ENCODE measurements around the gene C1GALT1.
"Not testable (repeated sequence)": the region's sequence is repeated elsewhere in the genome, so short reads cannot be mapped to it uniquely, and the experiment has no call there.

C1GALT1 gene

DNA sequence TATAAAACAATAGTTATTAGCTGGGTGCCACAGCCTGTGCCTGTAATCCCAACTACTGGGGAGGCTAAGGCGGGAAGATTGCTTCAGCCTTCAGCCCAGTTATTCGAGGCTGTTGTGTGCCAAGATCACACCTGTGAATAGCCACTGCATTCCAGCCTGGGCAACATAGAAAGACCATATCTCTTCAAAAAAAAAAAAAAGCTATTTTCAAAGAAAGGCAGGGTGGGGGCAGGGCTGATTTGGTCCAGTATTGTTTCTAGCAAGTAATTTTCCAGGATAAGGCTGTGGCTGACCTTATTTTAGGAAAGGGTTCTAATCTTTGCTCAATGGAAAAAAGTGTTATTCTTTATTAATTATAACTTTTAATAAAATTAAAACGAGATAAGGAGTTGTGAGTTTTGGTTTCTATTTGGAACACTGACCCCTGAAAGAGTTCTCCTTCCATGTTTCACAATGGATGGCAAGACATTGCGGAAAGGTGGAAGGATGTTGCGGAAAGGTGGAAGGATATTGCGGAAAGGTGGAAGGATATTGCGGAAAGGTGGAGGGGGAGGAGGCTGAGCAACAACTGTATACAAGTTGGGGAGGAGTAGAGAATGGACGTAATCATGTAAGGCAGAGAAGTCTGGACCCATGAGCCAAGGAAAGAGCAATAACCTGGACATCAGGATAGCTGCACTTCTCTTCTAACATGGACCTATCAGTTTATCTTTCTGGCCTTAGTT lies 1.5 kb upstream of the C1GALT1 start:
- Mint-ChIP-seq H3K27ac (peak overlapping the region; percentile 100), H3K4me3 (peak overlapping the region; percentile 97), H3K4me1 (ENCODE audit: low read depth) (peaks cover 25% of the 10 kb centered on the region), H3K36me3 (ENCODE audit: low read depth) (peaks cover 4% of the 10 kb centered on the region), H3K27me3 (ENCODE audit: low read depth) (no peaks in the 10 kb centered on the region), H3K9me3 (no peaks in the 10 kb centered on the region)

GRCh38 chr7:7181519-7182155 lies 707 bp upstream of the C1GALT1 start:
- H3K27me3 Mint-ChIP-seq (ENCODE audit: low read depth) = no peaks in the 10 kb centered on the region
- peak overlapping the region; percentile 97 for H3K4me3 Mint-ChIP-seq
- H3K4me1 Mint-ChIP-seq (ENCODE audit: low read depth) = peaks cover 24% of the 10 kb centered on the region
- peaks cover 4% of the 10 kb centered on the region for H3K36me3 Mint-ChIP-seq (ENCODE audit: low read depth)
- H3K27ac Mint-ChIP-seq = peak overlapping the region; percentile 100
- H3K9me3 Mint-ChIP-seq = no peaks in the 10 kb centered on the region

DNA sequence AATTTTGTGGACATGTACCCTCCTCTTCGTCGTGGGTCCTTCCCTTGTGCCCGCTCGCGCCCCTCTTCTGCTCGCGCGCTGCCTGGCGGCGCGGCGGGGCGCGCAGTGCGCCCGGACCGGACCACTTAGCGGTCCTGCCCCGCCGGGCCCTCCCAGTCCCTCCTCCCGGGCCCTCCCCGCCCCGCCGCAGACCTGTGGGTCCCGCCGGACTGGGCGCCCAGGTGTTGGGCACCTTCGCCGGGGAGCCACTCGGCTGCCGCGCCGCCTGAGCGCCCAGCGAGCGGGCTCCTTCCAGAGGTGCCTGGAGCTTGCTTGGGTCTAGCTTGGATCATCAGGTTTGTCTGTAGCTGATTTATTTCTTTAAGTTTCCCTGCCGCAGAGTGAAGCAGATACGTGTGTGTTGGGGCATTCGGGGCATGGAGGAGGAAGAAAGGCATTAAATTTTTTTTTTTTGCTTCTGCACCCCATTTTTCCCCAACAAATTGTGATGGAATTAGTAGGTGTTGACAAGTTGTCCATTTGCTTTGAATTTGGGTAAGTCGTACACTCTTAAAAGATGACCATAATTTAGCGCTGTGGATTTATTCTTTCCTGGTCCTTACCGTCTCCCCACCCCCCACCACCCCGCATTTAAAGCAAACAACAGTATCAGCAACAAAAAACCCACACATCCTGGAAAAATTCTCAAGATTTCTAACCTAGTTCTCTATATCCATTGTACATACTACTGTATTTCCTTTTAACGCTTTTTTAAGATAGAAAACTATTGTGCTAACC lies 905 bp downstream of the C1GALT1 start:
- Mint-ChIP-seq H3K9me3 (no peaks in the 10 kb centered on the region), H3K27me3 (ENCODE audit: low read depth) (no peaks in the 10 kb centered on the region), H3K36me3 (ENCODE audit: low read depth) (peaks cover 4% of the 10 kb centered on the region), H3K4me1 (ENCODE audit: low read depth) (peaks cover 21% of the 10 kb centered on the region), H3K27ac (peak overlapping the region; percentile 100), H3K4me3 (peak overlapping the region; percentile 97)

DNA sequence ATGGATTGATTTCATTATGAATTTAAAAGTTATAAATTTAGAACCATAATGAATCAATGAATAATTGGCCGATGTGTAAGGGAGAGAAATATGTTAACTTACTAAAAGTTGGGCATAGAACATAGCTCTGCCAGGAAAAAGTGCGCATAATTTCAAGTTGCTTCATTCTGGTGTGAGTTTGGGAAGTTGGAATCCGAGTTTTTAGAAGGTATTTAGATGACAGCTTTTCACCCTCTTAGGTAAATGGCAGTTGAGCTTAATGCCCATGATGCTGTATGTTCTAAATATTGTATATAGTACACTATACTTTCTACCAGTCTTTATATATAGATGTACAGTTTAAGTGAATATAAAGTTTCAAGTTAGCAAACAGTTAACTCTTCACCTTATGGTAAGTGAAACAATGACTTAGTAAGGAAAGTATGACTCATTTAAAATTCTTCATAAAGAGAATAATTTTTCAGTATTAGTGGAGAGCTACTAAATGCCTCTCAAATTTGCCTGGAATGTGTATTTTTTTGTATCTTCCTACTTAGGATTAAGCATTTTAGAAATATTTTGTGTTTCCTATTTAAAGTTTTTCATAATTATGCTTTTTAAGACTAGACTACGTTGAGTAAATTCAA lies 1.6 kb downstream of the C1GALT1 start:
- no peaks in the 10 kb centered on the region for H3K27me3 Mint-ChIP-seq (ENCODE audit: low read depth)
- no peaks in the 10 kb centered on the region for H3K9me3 Mint-ChIP-seq
- H3K27ac Mint-ChIP-seq = peak overlapping the region; percentile 88
- H3K4me1 Mint-ChIP-seq (ENCODE audit: low read depth) = peaks cover 22% of the 10 kb centered on the region
- H3K36me3 Mint-ChIP-seq (ENCODE audit: low read depth) = peaks cover 7% of the 10 kb centered on the region
- peak overlapping the region; percentile 86 for H3K4me3 Mint-ChIP-seq

- H3K36me3 Mint-ChIP-seq (ENCODE audit: low read depth) = peaks cover 7% of the 10 kb centered on the region
- no peaks in the 10 kb centered on the region for H3K9me3 Mint-ChIP-seq
- H3K4me1 Mint-ChIP-seq (ENCODE audit: low read depth) = peaks cover 22% of the 10 kb centered on the region
- H3K4me3 Mint-ChIP-seq = no peak overlapping the region
- H3K27ac Mint-ChIP-seq = no peak overlapping the region
- H3K27me3 Mint-ChIP-seq (ENCODE audit: low read depth) = no peaks in the 10 kb centered on the region
These were observed 3.1 kb downstream of the C1GALT1 start for GRCh38 chr7:7185371-7185989.

GRCh38 chr7:7188091-7188490 lies 5.7 kb downstream of the C1GALT1 start:
- Mint-ChIP-seq H3K27me3 (ENCODE audit: low read depth) (no peaks in the 10 kb centered on the region), H3K9me3 (peaks cover 8% of the 10 kb centered on the region), H3K36me3 (ENCODE audit: low read depth) (peaks cover 18% of the 10 kb centered on the region), H3K4me3 (no peak overlapping the region), H3K27ac (no peak overlapping the region), H3K4me1 (ENCODE audit: low read depth) (peaks cover 27% of the 10 kb centered on the region)

- H3K9me3 Mint-ChIP-seq = peaks cover 10% of the 10 kb centered on the region
- peaks cover 32% of the 10 kb centered on the region for H3K4me1 Mint-ChIP-seq (ENCODE audit: low read depth)
- no peak overlapping the region for H3K4me3 Mint-ChIP-seq
- peaks cover 22% of the 10 kb centered on the region for H3K36me3 Mint-ChIP-seq (ENCODE audit: low read depth)
- no peaks in the 10 kb centered on the region for H3K27me3 Mint-ChIP-seq (ENCODE audit: low read depth)
- no peak overlapping the region for H3K27ac Mint-ChIP-seq
These were observed 6.4 kb downstream of the C1GALT1 start for GRCh38 chr7:7188742-7189141.

DNA sequence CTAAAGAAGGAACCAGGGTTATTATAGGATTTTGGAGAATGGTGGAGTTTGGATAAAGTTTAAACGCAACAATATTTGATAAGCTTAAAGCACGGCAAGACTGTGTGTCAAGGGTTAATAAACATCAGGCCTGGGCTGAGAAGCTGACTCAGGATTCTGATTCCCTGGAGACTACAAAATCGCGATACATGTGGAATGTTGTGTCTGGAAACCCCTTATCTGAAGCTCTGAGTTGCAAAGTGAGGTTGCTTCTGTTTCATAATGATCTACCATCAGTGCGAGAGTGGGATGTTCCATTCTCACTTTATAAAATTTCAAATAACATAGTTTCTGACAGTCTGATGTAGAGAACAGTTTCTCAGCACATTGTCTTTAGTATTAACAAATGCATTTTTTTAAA lies 7.8 kb downstream of the C1GALT1 start:
- Mint-ChIP-seq H3K36me3 (ENCODE audit: low read depth) (peaks cover 22% of the 10 kb centered on the region), H3K4me3 (no peak overlapping the region), H3K9me3 (peaks cover 10% of the 10 kb centered on the region), H3K4me1 (ENCODE audit: low read depth) (peaks cover 33% of the 10 kb centered on the region), H3K27ac (no peak overlapping the region), H3K27me3 (ENCODE audit: low read depth) (no peaks in the 10 kb centered on the region)

DNA sequence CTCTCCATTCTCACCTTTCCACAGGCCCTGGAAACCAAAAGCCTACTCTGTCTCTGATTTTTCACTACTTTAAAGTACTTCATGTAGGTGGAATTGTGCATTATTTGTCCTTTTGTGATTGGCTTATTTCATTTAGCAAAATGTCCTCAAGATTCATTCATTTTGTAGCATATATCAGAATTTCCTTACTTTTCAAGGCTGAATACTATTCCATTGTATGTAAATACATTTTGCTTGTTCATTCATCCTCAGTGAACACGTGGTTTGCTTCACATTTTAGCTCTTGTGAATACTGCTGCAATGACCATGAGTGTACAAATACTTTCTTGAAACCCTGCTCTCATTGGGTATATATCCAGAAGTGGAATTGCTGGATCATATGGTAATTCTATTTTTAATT lies 8.8 kb downstream of the C1GALT1 start:
- peaks cover 10% of the 10 kb centered on the region for H3K9me3 Mint-ChIP-seq
- peaks cover 26% of the 10 kb centered on the region for H3K36me3 Mint-ChIP-seq (ENCODE audit: low read depth)
- H3K27me3 Mint-ChIP-seq (ENCODE audit: low read depth) = no peaks in the 10 kb centered on the region
- H3K27ac Mint-ChIP-seq = no peak overlapping the region
- no peak overlapping the region for H3K4me3 Mint-ChIP-seq
- peaks cover 36% of the 10 kb centered on the region for H3K4me1 Mint-ChIP-seq (ENCODE audit: low read depth)

DNA sequence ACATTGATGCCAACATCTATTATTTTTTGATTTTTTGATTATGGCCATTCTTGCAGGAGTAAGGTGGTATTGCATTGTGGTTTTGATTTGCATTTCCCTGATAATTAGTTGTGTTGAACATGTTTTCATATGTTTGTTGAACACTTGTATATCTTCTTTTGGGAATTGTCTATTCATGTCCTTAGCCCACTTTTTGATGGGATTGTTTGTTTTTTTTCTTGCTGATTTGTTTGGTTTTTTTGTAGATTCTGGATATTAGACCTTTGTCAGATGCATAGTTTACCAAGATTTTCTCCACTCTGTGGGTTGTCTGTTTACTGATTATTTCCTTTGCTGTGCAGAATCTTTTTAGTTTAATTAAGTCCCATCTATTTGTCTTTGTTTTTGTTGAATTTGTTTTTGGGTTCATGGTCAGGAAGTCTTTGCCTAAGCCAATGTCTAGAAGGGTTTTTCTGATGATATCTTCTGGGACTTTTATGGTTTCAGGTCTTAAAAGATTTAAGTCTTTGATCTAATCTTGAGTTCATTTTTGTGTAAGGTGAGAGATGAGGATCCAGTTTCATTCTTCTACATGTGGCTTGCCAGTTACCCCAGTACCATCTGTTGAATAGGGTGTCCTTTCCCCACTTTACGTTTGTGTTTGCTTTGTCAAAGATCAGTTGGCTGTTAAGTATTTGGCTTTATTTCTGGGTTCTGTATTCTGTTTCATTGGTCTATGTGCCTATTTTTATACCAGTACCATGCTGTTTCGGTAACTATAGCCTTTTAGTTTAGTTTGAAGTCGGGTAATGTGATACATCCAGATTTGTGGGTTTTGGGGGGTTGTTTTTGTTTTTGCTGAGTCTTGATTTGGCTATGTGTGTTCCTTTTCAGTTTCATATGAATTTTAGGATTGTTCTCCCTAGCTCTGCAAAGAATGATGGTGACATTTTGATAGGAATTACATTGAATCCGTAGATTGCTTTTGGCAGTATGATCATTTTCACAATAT lies 10.7 kb downstream of the C1GALT1 start:
- peak overlapping the region; percentile 63 for H3K4me3 Mint-ChIP-seq
- H3K4me1 Mint-ChIP-seq (ENCODE audit: low read depth) = peaks cover 36% of the 10 kb centered on the region
- H3K9me3 Mint-ChIP-seq = peaks cover 10% of the 10 kb centered on the region
- H3K27ac Mint-ChIP-seq = peak overlapping the region; percentile 68
- peaks cover 33% of the 10 kb centered on the region for H3K36me3 Mint-ChIP-seq (ENCODE audit: low read depth)
- not testable (repeated sequence) for H3K27me3 Mint-ChIP-seq (ENCODE audit: low read depth)

DNA sequence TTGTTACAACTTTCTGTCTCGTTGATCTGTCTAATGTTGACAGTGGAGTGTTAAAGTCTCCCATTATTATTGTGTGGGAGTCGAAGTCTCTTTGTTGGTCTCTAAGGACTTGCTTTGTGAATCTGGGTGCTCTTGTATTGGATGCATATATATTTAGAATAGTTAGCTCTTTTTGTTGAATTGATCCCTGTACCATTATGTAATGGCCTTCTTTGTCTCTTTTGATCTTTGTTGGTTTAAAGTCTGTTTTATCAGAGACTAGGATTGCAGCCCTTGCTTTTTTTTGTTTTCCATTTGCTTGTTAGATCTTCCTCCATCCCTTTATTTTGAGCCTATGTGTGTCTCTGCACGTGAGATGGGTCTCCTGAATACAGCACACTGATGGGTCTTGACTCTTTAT lies 17.2 kb downstream of the C1GALT1 start:
- H3K27ac Mint-ChIP-seq; H3K9me3 Mint-ChIP-seq; H3K27me3 Mint-ChIP-seq (ENCODE audit: low read depth); H3K4me3 Mint-ChIP-seq: not testable (repeated sequence)
- Mint-ChIP-seq H3K36me3 (ENCODE audit: low read depth) (peaks cover 35% of the 10 kb centered on the region), H3K4me1 (ENCODE audit: low read depth) (peaks cover 65% of the 10 kb centered on the region)

GRCh38 chr7:7200255-7200654 lies 17.9 kb downstream of the C1GALT1 start:
- peaks cover 63% of the 10 kb centered on the region for H3K4me1 Mint-ChIP-seq (ENCODE audit: low read depth)
- not testable (repeated sequence) for H3K27me3 Mint-ChIP-seq (ENCODE audit: low read depth); H3K9me3 Mint-ChIP-seq; H3K27ac Mint-ChIP-seq
- peaks cover 29% of the 10 kb centered on the region for H3K36me3 Mint-ChIP-seq (ENCODE audit: low read depth)
- peak overlapping the region; percentile 1 for H3K4me3 Mint-ChIP-seq

DNA sequence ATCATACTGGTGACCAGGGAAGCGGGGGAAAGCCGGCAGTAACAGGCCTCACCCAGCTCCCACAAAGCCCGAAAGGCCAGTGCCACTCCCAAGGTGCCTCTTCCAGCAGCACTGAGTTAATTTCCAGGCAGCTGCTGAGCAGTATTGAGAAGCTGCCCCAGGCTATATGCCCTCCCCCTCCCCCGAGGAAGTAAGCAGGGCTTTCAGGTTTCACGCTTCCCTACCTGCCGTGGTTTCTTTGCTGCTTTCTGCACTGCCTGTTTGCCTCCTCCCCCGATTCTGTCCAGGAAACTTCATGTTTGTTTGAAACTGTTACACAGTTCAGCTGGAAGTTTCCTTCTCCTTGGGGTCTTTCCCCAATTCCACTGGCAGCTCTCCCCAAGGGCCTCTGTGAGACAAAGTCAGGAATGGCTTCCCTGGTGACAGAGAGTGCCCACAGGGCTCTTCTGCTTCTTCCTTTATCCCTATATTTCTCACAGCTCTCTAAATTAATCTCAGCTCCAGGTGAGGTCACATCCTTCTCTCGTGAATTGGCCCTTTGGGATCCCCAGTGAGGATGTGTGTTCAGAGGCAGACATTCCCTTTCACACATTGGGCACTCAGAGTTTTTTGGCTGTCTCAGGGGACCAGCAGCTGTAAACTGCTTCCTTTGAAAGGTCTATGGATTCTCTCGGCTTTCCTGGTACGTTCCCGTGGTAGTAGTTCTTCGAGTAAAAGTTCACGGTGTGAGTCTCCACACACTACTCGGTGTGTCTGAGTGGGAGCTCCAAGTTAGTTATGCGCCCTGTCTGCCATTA lies 19.4 kb downstream of the C1GALT1 start:
- Mint-ChIP-seq H3K36me3 (ENCODE audit: low read depth) (peaks cover 27% of the 10 kb centered on the region), H3K27ac (peak overlapping the region; percentile 81), H3K4me3 (peak overlapping the region; percentile 75), H3K27me3 (ENCODE audit: low read depth) (no peaks in the 10 kb centered on the region), H3K4me1 (ENCODE audit: low read depth) (peaks cover 64% of the 10 kb centered on the region), H3K9me3 (peaks cover 9% of the 10 kb centered on the region)

All from T-helper 1 cell treated with Interleukin-12 subunit alpha and Interleukin-12 subunit beta and Interleukin-4 antibody, amounts not matched to agents 30 μg/mL and 1 μg/mL, for 36 hours (primary cell).